ENCODE results near the gene GNAQ. TPM values are rescaled to one million over a fixed set of nuclear protein-coding genes. Genes with fewer than 3 reads are reported as not detected.

Gene GNAQ
- total RNA-seq, 2 donors from 2014 or later = 46.0 to 58.8 TPM

DNA sequence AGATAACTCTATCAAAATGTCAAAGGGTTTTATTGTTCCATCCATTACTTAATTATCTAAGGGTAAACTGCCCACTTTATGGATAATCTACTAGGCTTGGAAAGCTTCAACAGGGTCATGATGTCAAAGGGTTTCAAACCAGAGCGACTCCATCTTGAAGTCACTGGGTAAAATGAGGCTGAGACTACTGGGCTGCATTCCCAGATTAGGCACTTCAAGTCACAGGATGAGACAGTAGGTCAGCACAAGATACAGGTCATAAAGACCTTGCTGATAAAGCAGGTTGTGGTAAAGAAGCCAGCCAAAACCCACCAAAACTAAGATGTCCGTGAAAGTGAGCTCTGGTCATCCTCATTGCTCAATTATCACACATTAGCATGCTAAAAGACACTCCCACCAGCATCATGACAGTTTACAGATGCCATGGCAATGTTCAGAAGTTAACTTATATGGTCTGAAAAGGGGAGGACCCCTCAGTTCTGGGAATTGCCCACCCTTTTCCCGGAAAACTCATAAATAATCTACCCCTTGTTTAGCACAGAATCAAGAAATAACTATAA, 138.6 kb downstream of the GNAQ start:
- Histone ChIP-seq H3K27me3 (replicated peaks; ENCODE audit: insufficient read depth) (no peaks in the 10 kb centered on the region), H3K36me3 (no peaks in the 10 kb centered on the region), H3K27ac (no peak overlapping the region), H3K9me3 (no peaks in the 10 kb centered on the region), H3K4me1 (ENCODE audit: control insufficient read depth in 1 of 2, low read depth in 2 of 2) (peaks cover 5 to 22% of the 10 kb centered on the region in 2 donors), H3K4me3 (no peak overlapping the region)
- TF ChIP-seq, protein P1, sequence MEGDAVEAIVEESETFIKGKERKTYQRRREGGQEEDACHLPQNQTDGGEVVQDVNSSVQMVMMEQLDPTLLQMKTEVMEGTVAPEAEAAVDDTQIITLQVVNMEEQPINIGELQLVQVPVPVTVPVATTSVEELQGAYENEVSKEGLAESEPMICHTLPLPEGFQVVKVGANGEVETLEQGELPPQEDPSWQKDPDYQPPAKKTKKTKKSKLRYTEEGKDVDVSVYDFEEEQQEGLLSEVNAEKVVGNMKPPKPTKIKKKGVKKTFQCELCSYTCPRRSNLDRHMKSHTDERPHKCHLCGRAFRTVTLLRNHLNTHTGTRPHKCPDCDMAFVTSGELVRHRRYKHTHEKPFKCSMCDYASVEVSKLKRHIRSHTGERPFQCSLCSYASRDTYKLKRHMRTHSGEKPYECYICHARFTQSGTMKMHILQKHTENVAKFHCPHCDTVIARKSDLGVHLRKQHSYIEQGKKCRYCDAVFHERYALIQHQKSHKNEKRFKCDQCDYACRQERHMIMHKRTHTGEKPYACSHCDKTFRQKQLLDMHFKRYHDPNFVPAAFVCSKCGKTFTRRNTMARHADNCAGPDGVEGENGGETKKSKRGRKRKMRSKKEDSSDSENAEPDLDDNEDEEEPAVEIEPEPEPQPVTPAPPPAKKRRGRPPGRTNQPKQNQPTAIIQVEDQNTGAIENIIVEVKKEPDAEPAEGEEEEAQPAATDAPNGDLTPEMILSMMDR (IDR thresholded peaks at IDR 0.05) = no peak
- ATAC-seq (ENCODE audit: insufficient number of reproducible peaks, low FRiP score, low read depth) (no peak), DNase-seq (ENCODE audit: low spot score) (no peak)

DNA sequence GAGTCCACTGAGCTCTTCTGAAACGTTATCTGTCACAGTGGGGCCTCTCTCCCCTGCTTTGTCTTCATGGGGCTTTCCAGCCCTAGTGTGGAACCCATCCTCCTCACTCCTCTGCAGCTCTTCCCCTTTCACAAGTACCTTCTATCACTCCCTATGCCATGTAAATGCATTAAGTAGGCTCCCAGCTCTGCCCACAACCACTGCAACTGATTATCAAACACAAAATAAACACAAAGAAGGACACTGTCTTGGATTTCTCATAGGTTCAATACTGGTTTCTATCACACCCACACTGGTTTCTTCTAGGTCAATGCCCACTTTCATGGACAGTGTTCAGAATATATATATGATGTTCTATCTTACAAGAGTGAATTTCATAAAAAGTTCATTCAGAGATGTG, 139.4 kb downstream of the GNAQ start:
- Histone ChIP-seq H3K27me3 (replicated peaks; ENCODE audit: insufficient read depth) (no peaks in the 10 kb centered on the region), H3K9me3 (no peaks in the 10 kb centered on the region), H3K4me3 (no peak overlapping the region), H3K36me3 (no peaks in the 10 kb centered on the region), H3K27ac (no peak overlapping the region), H3K4me1 (ENCODE audit: control insufficient read depth in 1 of 2, low read depth in 2 of 2) (peaks cover 5 to 18% of the 10 kb centered on the region in 2 donors)
- ATAC-seq (ENCODE audit: insufficient number of reproducible peaks, low FRiP score, low read depth) = no peak
- no peak for DNase-seq (ENCODE audit: low spot score)
- TF ChIP-seq, protein P1 (IDR thresholded peaks at IDR 0.05) = no peak

DNA sequence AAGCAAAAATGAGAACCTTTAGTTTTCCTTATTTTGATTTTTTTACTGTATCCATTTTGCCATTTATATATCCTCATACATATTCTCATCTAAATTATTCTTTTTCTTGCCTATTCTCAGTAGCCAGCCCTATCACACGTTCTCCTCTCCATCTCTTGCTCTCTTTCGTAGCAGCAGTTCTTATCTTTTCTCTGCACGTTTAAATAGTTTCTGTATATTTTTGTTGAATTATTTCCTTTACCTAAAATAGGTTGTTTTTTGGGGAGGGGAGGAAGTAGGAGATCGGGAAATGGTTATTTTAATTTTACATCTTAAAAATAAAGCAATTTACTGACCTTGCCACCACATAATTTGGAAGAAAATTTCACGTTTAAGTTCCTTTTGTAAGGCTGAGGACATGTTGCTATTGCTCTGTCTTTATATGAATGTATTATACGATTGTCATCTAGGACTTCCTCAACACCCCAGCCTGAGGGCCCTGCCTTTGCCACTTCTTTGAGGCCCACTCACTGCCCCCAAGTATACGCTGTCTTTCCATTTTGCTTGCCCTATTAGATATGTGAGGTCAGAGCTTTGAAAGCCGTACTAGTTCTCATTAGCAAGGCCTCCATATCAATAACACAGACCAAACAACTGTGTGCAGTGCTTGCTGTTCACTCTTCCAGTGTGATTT, 140.3 kb downstream of the GNAQ start:
- Histone ChIP-seq H3K27ac (no peak overlapping the region), H3K4me1 (ENCODE audit: control insufficient read depth in 1 of 2, low read depth in 2 of 2) (peaks cover 0 to 11% of the 10 kb centered on the region in 2 donors), H3K36me3 (no peaks in the 10 kb centered on the region), H3K4me3 (no peak overlapping the region), H3K27me3 (replicated peaks; ENCODE audit: insufficient read depth) (no peaks in the 10 kb centered on the region), H3K9me3 (no peaks in the 10 kb centered on the region)
- TF ChIP-seq, protein P1 (IDR thresholded peaks at IDR 0.05) = no peak
- ATAC-seq (ENCODE audit: insufficient number of reproducible peaks, low FRiP score, low read depth) (no peak), DNase-seq (ENCODE audit: low spot score) (no peak)

DNA sequence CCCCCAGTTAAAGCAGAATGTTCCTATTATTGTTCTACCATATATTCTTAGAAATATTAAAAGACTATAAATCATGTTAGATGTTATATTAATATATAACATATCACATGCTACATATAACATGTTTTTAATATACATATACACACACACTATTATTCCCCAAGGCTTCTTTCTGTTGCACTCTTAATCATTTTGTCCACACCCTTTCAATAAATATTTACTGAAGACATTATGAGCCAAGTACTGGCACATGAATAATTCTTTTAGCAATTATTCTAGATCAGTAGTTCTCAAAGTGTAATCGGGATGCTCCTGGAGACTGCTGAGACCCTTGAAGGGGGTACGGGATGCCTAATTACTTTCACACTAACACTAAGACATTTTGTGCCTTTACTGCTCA, 143.9 kb downstream of the GNAQ start:
- no peak for ATAC-seq (ENCODE audit: insufficient number of reproducible peaks, low FRiP score, low read depth)
- Histone ChIP-seq H3K27ac (no peak overlapping the region), H3K4me3 (no peak overlapping the region), H3K9me3 (no peaks in the 10 kb centered on the region), H3K27me3 (replicated peaks; ENCODE audit: insufficient read depth) (no peaks in the 10 kb centered on the region), H3K4me1 (ENCODE audit: control insufficient read depth in 1 of 2, low read depth in 2 of 2) (peaks cover 24 to 45% of the 10 kb centered on the region in 2 donors), H3K36me3 (no peaks in the 10 kb centered on the region)
- DNase-seq (ENCODE audit: low spot score) = no peak
- TF ChIP-seq, protein P1 (IDR thresholded peaks at IDR 0.05) = no peak

DNA sequence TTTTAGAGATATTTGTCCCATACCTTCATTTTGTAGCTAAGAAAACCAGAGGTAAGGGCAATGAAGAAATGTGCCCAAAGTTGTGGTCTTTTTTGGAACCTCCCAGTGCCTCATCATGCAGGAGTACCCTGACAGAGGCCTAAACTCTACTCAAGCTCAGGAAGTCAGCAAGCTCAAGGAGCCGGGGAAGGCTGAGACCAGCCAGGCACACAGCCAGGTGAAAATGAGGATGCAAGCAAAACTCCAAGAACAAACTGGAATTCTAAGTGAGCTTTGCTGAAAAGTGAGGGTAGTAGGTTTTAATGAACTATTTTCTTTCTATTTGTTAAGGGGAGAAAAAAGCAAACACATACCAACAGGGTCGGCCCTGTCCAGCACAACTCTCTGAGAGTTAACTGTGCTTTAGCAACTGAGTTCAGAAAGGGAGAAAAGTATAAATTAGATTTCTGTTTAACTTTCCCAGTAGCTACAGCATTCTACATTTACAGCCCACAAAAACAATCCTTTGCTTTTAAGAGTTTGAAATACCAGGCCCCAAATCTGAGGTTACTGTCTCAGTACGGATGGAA, 146.4 kb downstream of the GNAQ start:
- Histone ChIP-seq H3K27ac (peak overlapping the region; percentile 40 to 68), H3K4me1 (ENCODE audit: control insufficient read depth in 1 of 2, low read depth in 2 of 2) (peaks cover 24 to 42% of the 10 kb centered on the region in 2 donors), H3K36me3 (no peaks in the 10 kb centered on the region), H3K9me3 (no peaks in the 10 kb centered on the region), H3K27me3 (replicated peaks; ENCODE audit: insufficient read depth) (no peaks in the 10 kb centered on the region), H3K4me3 (no peak overlapping the region)
- TF ChIP-seq, protein P1 (IDR thresholded peaks at IDR 0.05) = no peak
- DNase-seq (ENCODE audit: low spot score) (no peak), ATAC-seq (ENCODE audit: insufficient number of reproducible peaks, low FRiP score, low read depth) (no peak)
